T-helper 2 cell treated with Interferon-gamma antibody and Interleukin-4, amounts not matched to agents 100 ng/mL and 5 ng/mL, for 36 hours (primary cell): ENCODE measurements around the gene TELO2. TPM values are rescaled to one million over a fixed set of nuclear protein-coding genes. Genes with fewer than 3 reads are reported as not detected.

Experiments used
- intact Hi-C: fragments of 100-400 bp; cut with micrococcal nuclease; formaldehyde crosslinking; loops from one replicate; pipeline ENCODE4 v1.15.1; 2023
- total RNA-seq: library from RNA; stranded (reverse); gene quantifications from 2 replicates; pipeline ENCODE4 v1.2.3, GENCODE V29; 2022

Gene TELO2
- total RNA-seq, 1 donor from 2014 or later = 61.4 TPM

DNA sequence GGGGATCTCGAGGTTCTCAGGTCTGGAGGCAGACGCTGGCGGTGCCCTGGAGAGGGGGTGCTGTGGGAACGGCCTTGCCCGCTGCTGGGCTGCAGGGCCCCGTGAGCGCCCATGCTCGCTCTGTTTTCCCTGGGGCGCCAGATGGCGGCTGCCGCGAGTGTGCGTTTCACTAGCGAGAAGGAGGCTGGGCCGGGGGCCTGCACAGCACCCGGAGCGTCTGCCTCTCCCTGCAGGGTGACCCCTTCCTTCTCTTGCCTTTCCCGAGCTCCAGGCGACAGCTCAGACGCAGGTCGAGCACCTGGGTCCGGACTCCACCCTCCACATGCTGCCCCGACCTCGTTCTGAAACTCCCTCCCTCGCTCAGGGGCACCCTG is 2.7 kb downstream of the TELO2 start:
- intact Hi-C loops = loop anchor here (10.0 kb wide), 1 partner anchor 209 kb away; the partner anchor contains the start of gene MAPK8IP3

DNA sequence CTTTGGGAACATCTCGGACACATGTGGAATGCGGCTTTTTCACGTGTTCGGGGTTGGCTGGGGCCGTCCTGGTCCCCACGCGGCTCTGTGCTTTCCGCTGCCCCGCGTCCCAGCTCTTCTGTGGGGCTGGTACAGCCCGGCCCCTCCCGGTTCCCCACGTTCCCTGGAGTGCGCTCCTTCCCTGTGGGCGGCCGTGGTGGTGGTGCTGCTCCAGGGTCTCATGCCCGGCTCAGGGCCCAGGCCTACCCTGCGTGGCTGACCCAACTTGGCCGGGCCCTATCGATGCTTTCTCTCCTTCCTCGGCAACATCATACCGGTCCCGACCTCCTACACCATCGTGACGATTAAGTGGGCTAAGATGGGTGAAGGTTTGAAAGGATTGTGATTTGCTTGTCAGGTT is 3.3 kb downstream of the TELO2 start:
- intact Hi-C loops = loop anchor here (10.0 kb wide), 1 partner anchor 208 kb away; the partner anchor contains the start of gene MAPK8IP3

DNA sequence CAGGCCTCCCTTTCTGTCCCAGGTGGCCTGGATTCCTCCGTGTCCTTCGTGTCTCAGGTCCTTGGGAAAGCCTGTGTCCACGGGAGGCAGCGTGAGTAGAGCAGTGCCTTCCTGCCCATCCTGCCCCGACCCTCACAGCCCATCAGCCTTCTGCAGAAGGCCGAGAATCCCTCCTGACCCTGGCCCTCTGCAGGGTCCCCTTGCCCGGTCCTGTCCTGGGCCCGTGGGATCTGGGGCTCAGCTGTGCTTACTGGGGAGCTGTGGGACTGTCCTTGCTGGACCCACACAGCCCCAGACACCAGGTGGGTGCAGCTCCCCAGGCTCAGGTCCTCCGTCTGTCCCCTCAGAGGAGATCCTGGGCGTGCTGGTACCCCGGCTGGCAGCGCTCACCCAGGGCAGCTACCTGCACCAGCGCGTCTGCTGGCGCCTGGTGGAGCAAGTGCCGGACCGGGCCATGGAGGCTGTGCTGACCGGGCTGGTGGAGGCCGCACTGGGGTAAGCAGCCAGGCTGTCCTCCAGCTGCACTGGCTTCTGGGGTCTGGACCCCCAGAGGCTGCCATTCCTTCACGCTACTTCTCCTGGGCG is 3.9 kb downstream of the TELO2 start:
- intact Hi-C loops = loop anchor here (10.0 kb wide), 1 partner anchor 208 kb away; the partner anchor contains the start of gene MAPK8IP3

- intact Hi-C loops = loop anchor here (10.0 kb wide), 1 partner anchor 206 kb away; the partner anchor contains the start of gene MAPK8IP3
Measured at GRCh38 chr16:1498899-1499676, 5.9 kb downstream of the TELO2 start.

DNA sequence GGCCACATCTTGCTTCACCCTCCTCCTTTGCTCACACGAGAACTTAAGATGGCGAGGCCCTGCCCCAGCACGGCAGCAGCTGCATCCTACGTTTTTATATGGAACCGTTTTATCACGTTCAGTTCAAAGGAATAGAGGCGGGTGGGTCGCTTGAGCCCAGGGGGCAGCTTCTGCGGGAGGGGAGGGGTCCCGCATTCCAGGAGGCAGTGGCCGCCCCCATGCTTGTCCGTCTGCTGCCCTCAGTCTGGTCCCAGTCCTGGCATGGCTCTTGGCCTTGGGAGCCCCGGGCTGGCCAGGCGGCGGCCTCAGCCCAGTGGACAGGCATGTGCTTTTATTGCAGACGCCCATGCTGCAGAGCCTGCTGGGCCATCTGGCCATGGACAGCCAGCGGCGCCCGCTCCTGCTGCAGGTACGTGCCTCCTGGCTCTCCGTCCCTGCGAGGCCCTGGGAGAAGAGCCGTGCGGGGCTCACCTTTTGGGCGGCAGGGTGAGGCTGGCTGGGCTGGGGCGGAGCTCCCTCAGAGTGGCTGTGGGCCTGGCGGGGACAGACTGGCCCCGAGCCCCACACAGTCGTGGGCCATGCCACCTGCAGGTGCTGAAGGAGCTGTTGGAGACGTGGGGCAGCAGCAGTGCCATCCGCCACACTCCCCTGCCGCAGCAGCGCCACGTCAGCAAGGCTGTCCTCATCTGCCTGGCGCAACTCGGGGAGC is 6.8 kb downstream of the TELO2 start:
- intact Hi-C loops = loop anchor here (10.0 kb wide), 1 partner anchor 205 kb away; the partner anchor contains the start of gene MAPK8IP3

GRCh38 chr16:1500465-1501150 is 7.4 kb downstream of the TELO2 start:
- intact Hi-C loops = no loop called here

DNA sequence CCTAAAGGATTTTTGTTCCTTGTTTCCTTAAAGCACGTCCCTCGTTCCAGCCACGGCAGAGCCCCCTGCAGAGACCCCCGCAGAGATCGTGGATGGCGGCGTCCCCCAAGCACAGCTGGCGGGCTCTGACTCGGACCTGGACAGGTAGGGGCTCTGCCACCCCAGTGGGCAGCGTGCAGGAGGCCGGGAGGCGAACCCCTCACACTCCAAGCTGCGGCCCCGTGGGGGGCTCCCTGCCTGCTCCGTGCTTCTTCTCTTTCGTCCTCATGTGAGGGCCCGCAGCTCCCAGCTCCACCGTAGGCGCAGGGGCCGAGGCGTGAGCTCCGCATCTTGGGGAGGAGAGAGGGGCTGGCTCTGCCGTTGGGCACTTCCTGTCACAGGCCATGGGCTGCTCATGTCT is 8.5 kb downstream of the TELO2 start:
- intact Hi-C loops = no loop called here

- intact Hi-C loops = no loop called here
Measured at GRCh38 chr16:1502092-1503004, 9.2 kb downstream of the TELO2 start.

DNA sequence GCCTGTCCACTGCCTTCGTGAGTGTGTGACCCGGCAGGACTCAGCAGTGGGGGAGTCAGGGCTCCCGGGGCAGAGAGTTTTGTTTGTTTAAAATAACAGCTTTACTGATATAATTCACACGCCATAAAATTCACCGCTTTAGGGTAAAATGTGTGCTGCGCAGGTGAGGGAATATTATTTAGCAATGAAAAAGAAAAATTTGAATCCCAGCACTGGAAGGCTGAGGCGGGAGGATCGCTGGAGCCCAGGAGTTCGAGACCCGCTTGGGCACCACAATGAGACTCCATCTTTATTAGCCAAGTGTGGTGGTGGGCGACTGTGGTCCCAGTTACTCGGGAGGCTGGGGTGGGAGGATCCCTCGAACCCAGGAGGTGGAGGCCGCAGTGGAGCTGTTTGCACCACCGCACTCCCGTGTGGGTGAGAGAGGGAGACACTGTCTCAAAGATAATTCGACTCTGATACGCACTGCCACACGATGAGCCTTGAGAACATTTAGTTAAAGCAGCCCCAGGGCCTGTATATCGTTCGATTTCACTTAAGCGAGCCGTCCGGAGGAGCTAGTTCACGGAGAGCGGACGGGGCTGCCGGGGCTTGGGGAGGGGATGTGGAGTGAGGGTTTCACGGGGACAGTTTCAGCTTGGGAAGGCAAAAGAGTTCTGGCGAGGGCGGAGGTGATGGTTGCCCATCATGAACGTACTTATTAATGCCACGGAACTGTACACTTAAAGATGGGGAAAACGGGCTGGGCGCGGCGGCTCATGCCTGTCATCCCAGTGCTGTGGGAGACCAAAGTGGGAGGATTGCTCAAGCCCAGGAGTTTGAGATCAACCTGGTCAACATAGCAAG is 10.2 kb downstream of the TELO2 start:
- intact Hi-C loops = no loop called here

DNA sequence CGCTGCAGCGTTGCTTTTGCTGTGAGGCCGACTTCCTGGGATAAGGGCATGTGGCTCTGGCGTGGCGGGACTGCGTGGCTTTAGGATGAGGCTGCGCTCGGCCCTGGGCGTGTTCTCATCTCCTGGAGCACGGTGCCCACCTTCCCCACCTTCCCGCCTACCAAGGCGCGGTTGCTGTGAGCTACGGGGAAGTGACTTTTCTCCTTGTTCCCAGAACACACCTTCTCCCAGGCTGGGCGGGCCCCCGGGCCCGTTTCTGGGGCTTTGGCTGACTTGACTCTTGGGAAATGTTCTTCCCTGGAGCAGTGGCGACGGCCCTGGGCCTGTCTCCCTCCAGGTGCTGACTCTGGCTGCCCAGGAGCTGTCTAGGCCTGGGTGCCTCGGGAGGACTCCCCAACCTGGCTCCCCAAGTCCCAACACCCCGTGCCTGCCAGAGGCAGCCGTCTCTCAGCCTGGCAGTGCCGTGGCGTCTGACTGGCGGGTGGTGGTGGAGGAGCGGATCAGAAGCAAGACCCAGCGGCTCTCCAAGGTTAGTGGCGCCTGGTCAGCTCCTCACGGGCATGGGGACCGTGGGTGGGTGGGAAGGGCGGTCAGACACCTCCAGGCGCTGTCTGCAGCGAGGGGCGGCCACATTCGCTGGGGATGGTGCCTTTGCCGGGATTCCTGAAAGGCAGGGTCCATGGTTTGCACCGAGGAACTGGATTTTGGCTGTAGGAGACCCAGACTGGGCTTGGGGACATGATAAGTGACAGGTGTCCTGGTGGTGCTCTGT is 12.1 kb downstream of the TELO2 start:
- intact Hi-C loops = no loop called here

GRCh38 chr16:1505912-1506311 is 12.8 kb downstream of the TELO2 start:
- intact Hi-C loops = no loop called here

GRCh38 chr16:1506494-1507213 is 13.5 kb downstream of the TELO2 start:
- intact Hi-C loops = no loop called here

GRCh38 chr16:1508494-1509187 is 15.5 kb downstream of the TELO2 start:
- intact Hi-C loops = no loop called here

GRCh38 chr16:1509307-1510221 is 16.4 kb downstream of the TELO2 start:
- intact Hi-C loops = no loop called here

- intact Hi-C loops = no loop called here
Measured at GRCh38 chr16:1510272-1510671, 17.1 kb downstream of the TELO2 start.

DNA sequence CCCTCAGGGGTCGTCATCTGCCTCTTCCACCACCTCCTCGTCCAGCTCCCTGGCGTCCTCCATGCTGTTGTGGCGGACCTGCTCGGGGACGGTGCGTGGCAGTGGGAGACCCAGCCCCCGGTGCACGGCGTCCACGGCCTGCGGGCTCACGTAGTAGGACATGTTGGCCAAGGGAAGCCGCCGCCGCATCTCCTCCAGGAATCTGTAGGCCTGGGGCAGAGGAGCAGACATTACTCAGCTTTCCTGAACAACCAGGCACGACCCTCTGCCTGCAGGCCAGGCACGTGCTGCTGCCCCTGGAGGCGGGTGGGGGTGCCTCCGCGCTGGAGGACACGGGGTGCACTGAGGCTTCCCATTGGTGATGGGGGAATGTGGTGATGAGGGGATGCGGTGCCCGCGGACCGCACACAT is 17.8 kb downstream of the TELO2 start:
- intact Hi-C loops = no loop called here
